Large intestine (tissue), 12 donors: ENCODE results near the gene POLL. TPM values are rescaled to one million over a fixed set of nuclear protein-coding genes. Genes with fewer than 3 reads are reported as not detected.
"Not testable (repeated sequence)": the region's sequence is repeated elsewhere in the genome, so short reads cannot be mapped to it uniquely, and the experiment has no call there.

Experiments
- DNase-seq, 2 donors: peaks; one replicate each; pipeline versions ENCODE4 v3.0.0 to v3.0.0-alpha.2; 2013
- H3K27ac ChIP-seq: one replicate; pipeline ENCODE4 v1.5.1; 2013; ENCODE audit warnings: low read length
- H3K27me3 ChIP-seq: 2 replicates; pipeline ENCODE4 v1.6.1; 2013; ENCODE audit warnings: low read length; ENCODE audit not compliant: control insufficient read depth, insufficient read depth
- H3K36me3 ChIP-seq: 2 replicates; pipeline ENCODE4 v1.6.1; 2013; ENCODE audit warnings: low read length; ENCODE audit not compliant: control insufficient read depth, insufficient read depth
- H3K4me1 ChIP-seq: one replicate; pipeline ENCODE4 v1.6.1; 2013; ENCODE audit warnings: low read length; ENCODE audit not compliant: control insufficient read depth, insufficient read depth
- H3K4me3 ChIP-seq: one replicate; pipeline ENCODE4 v1.5.1; 2013; ENCODE audit warnings: low read length
- H3K9me3 ChIP-seq: one replicate; pipeline ENCODE4 v1.6.1; 2013; ENCODE audit warnings: mild to moderate bottlenecking, low read depth, low read length, moderate library complexity; ENCODE audit not compliant: control insufficient read depth
- WGBS: methylation state at CpG from one replicate; pipeline ENCODE4 v1.1.5; 2013; ENCODE audit warnings: low lambda C conversion rate; ENCODE audit not compliant: insufficient coverage; 5-methylcytosine and 5-hydroxymethylcytosine counted together
- long read RNA-seq, 11 donors: transcript quantifications; one replicate each; lab custom pipeline, GENCODE V29; 2026
- polyA plus RNA-seq: library from polyadenylated mRNA; unstranded; fragments of 120-200 nt; gene quantifications from one replicate; pipeline ENCODE4 v1.2.1, GENCODE V29; 2013

Gene POLL
- polyA plus RNA-seq: 31.4 TPM
- long read RNA-seq, donor 1, partial matches to known transcripts: 0 of 1 reads
- long read RNA-seq, donor 1, other reads (novel, unspliced or antisense): 0 of 1 reads
- long read RNA-seq, donor 2, partial matches to known transcripts: 6 of 9 reads
- long read RNA-seq, donor 2, other reads (novel, unspliced or antisense): 0 of 9 reads
- long read RNA-seq, donor 3: 0 reads
- long read RNA-seq, donor 4, partial matches to known transcripts: 0 of 1 reads
- long read RNA-seq, donor 4, other reads (novel, unspliced or antisense): 0 of 1 reads
- long read RNA-seq, donor 5, partial matches to known transcripts: 0 of 3 reads
- long read RNA-seq, donor 5, other reads (novel, unspliced or antisense): 0 of 3 reads
- long read RNA-seq, donor 6, partial matches to known transcripts: 0 of 2 reads
- long read RNA-seq, donor 6, other reads (novel, unspliced or antisense): 0 of 2 reads
- long read RNA-seq, donor 7, partial matches to known transcripts: 0 of 1 reads
- long read RNA-seq, donor 7, other reads (novel, unspliced or antisense): 0 of 1 reads
- long read RNA-seq, donor 8, partial matches to known transcripts: 0 of 3 reads
- long read RNA-seq, donor 8, other reads (novel, unspliced or antisense): 0 of 3 reads
- long read RNA-seq, donor 9, partial matches to known transcripts: 0 of 3 reads
- long read RNA-seq, donor 9, other reads (novel, unspliced or antisense): 0 of 3 reads
- long read RNA-seq, donor 10, partial matches to known transcripts: 0 of 3 reads
- long read RNA-seq, donor 10, other reads (novel, unspliced or antisense): 0 of 3 reads
- long read RNA-seq, donor 11, partial matches to known transcripts: 0 of 3 reads
- long read RNA-seq, donor 11, other reads (novel, unspliced or antisense): 0 of 3 reads

GRCh38 chr10:101587725-101588653 lies at the start of gene POLL, which contains the start of gene DPCD:
Gene POLL (minus strand): TSS chr10:101588257. CDS start chr10:101587360, 897 bp downstream.
Gene DPCD (plus strand): TSS chr10:101588321. CDS start chr10:101588337, 16 bp downstream.
- WGBS: 0% methylated on average over 3 of the region's 50 CpGs
- H3K4me1 ChIP-seq: peaks cover 11% of the 10 kb centered on the region
- no peaks in the 10 kb centered on the region for H3K27me3 ChIP-seq
- peak within 1 kb of the TSS; percentile 98 for H3K4me3 ChIP-seq
- peaks cover 18% of the 10 kb centered on the region for H3K36me3 ChIP-seq
- H3K27ac ChIP-seq: peak within 1 kb of the TSS; percentile 24
- H3K9me3 ChIP-seq: no peaks in the 10 kb centered on the region
- peak; percentile 94 to 96 for DNase-seq

- not testable (repeated sequence) for H3K27ac ChIP-seq, H3K4me1 ChIP-seq, DNase-seq, H3K4me3 ChIP-seq, H3K9me3 ChIP-seq, H3K27me3 ChIP-seq
- H3K36me3 ChIP-seq: peaks cover 21% of the 10 kb centered on the region
- WGBS: 100% methylated on average over 1 of the region's 4 CpGs
Measured at GRCh38 chr10:101633510-101633909, 45.5 kb upstream of the POLL start.

- WGBS: no CpG with 5 or more reads among the region's 8 CpGs
- Histone ChIP-seq H3K27ac (no peak overlapping the region), H3K27me3 (no peaks in the 10 kb centered on the region), H3K9me3 (no peaks in the 10 kb centered on the region), H3K36me3 (peaks cover 27% of the 10 kb centered on the region), H3K4me1 (no peaks in the 10 kb centered on the region), H3K4me3 (no peak overlapping the region)
- DNase-seq: no peak
Measured at GRCh38 chr10:101631821-101632475, 43.9 kb upstream of the POLL start.

GRCh38 chr10:101630633-101630920 lies 42.5 kb upstream of the POLL start:
- no CpG with 5 or more reads among the region's 1 CpG for WGBS
- DNase-seq: no peak
- Histone ChIP-seq H3K4me1 (no peaks in the 10 kb centered on the region), H3K9me3 (no peaks in the 10 kb centered on the region), H3K4me3 (no peak overlapping the region), H3K27me3 (no peaks in the 10 kb centered on the region), H3K27ac (no peak overlapping the region), H3K36me3 (peaks cover 33% of the 10 kb centered on the region)

- Histone ChIP-seq H3K36me3 (peaks cover 36% of the 10 kb centered on the region), H3K9me3 (no peaks in the 10 kb centered on the region), H3K27me3 (no peaks in the 10 kb centered on the region), H3K4me1 (no peaks in the 10 kb centered on the region), H3K27ac (no peak overlapping the region), H3K4me3 (no peak overlapping the region)
- no peak for DNase-seq
- WGBS: no CpG with 5 or more reads among the region's 13 CpGs
Measured at GRCh38 chr10:101629837-101630632, 42.0 kb upstream of the POLL start.

- WGBS: no CpG with 5 or more reads among the region's 1 CpG
- H3K4me1 ChIP-seq: no peaks in the 10 kb centered on the region
- no peak overlapping the region for H3K4me3 ChIP-seq
- peaks cover 60% of the 10 kb centered on the region for H3K36me3 ChIP-seq
- no peak overlapping the region for H3K27ac ChIP-seq
- no peaks in the 10 kb centered on the region for H3K9me3 ChIP-seq
- H3K27me3 ChIP-seq: no peaks in the 10 kb centered on the region
- no peak for DNase-seq
Measured at GRCh38 chr10:101625821-101626412, 37.9 kb upstream of the POLL start.

GRCh38 chr10:101624526-101625102 lies 36.6 kb upstream of the POLL start:
- DNase-seq: no peak
- no peaks in the 10 kb centered on the region for H3K4me1 ChIP-seq
- H3K36me3 ChIP-seq: peaks cover 62% of the 10 kb centered on the region
- H3K9me3 ChIP-seq: no peaks in the 10 kb centered on the region
- no peaks in the 10 kb centered on the region for H3K27me3 ChIP-seq
- no peak overlapping the region for H3K4me3 ChIP-seq
- no peak overlapping the region for H3K27ac ChIP-seq
- no CpG with 5 or more reads among the region's 4 CpGs for WGBS

- no peak overlapping the region for H3K27ac ChIP-seq
- peaks cover 65% of the 10 kb centered on the region for H3K36me3 ChIP-seq
- DNase-seq: no peak
- H3K27me3 ChIP-seq: no peaks in the 10 kb centered on the region
- H3K9me3 ChIP-seq: no peaks in the 10 kb centered on the region
- H3K4me3 ChIP-seq: no peak overlapping the region
- no CpG with 5 or more reads among the region's 1 CpG for WGBS
- H3K4me1 ChIP-seq: no peaks in the 10 kb centered on the region
Measured at GRCh38 chr10:101623528-101623927, 35.5 kb upstream of the POLL start.

GRCh38 chr10:101619983-101620382 lies 31.9 kb upstream of the POLL start:
- Histone ChIP-seq H3K27me3 (no peaks in the 10 kb centered on the region), H3K36me3 (peaks cover 75% of the 10 kb centered on the region), H3K9me3 (no peaks in the 10 kb centered on the region), H3K4me1 (no peaks in the 10 kb centered on the region), H3K27ac (no peak overlapping the region), H3K4me3 (no peak overlapping the region)
- DNase-seq: no peak
- WGBS: no CpG with 5 or more reads among the region's 6 CpGs
